ENCODE data around the gene NRG3.

NRG3 gene

DNA sequence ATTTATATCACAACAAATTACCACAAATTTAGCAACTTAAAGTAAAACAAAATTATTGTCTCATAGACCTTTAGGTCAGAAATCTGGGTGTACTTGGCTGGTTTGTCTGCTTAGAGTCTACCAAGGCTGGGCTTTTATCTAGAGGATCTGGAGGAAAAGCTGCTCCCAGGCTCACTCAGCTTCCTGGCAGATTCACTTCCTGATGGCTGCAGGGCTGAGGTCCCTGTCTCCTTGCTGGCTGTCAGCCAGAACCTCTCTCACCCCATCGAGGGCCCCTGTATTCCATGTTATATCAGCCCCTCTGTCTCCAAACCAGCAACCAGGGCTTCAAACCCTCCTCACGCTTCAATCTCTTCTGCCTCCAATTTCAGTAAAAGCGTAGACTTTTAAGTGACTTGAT lies 734.9 kb downstream of the NRG3 start:
- H3K27ac ChIP-seq (ENCODE audit: low read depth, low read length) = no peak overlapping the region
- no peaks in the 10 kb centered on the region for H3K36me3 ChIP-seq (ENCODE audit: insufficient read depth, low read length)
- H3K9ac ChIP-seq (ENCODE audit: low read length) = no peak overlapping the region
- no peaks in the 10 kb centered on the region for H3K4me1 ChIP-seq (ENCODE audit: insufficient read depth, low read length)
- H3K27me3 ChIP-seq (ENCODE audit: control insufficient read depth in 1 of 2, insufficient read depth in 2 of 2, low read length in 2 of 2) = no peaks in the 10 kb centered on the region
- H3K4me3 ChIP-seq (ENCODE audit: low read depth in 1 of 2, low read length in 2 of 2) = no peak overlapping the region
- H3K9me3 ChIP-seq (ENCODE audit: low read length) = no peaks in the 10 kb centered on the region

DNA sequence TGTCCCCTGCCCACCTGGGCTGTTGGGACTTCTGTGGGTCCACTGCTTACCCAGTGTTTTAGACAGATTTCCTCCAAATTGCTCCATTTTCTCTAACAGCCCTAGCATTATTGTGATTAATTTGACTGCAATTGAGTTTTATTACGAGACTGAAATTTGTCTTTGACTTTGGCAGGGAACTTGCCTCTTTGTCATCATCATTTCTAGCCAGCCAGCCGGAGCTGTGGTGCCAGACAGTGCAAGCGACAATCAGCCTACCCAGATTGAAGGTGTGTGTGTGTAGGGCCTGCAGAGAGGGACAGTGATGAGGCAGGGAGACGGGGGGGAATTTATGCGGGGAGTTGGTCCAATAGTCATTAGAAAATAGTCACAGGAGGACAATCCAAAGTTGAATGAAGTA lies 743.0 kb downstream of the NRG3 start:
- Histone ChIP-seq H3K27ac (ENCODE audit: low read depth, low read length) (no peak overlapping the region), H3K4me1 (ENCODE audit: insufficient read depth, low read length) (peaks cover 11% of the 10 kb centered on the region), H3K27me3 (ENCODE audit: control insufficient read depth in 1 of 2, insufficient read depth in 2 of 2, low read length in 2 of 2) (no peaks in the 10 kb centered on the region), H3K9me3 (ENCODE audit: low read length) (no peaks in the 10 kb centered on the region), H3K36me3 (ENCODE audit: insufficient read depth, low read length) (no peaks in the 10 kb centered on the region), H3K9ac (ENCODE audit: low read length) (no peak overlapping the region), H3K4me3 (ENCODE audit: low read depth in 1 of 2, low read length in 2 of 2) (no peak overlapping the region)

DNA sequence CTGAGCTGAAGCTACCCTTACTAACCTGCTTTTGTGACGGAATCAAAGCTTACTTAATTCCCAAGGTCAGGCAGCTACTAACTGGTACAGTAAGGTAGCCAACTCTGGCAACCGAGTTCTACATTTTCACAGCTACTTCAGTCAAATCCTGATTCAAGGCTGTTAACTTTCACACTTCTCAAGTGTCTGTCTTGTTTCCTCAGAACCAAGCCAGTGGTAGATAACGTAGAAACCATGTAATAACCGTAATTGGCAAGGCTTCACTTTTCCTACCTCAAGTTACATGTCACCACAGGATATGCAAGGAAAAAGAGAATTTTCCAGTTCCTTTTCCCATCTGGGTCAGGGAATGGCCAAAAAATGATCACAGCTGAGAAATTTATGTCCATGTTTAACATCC lies 746.7 kb downstream of the NRG3 start:
- H3K27ac ChIP-seq (ENCODE audit: low read depth, low read length) = no peak overlapping the region
- peaks cover 15% of the 10 kb centered on the region for H3K4me1 ChIP-seq (ENCODE audit: insufficient read depth, low read length)
- no peak overlapping the region for H3K9ac ChIP-seq (ENCODE audit: low read length)
- H3K9me3 ChIP-seq (ENCODE audit: low read length) = no peaks in the 10 kb centered on the region
- no peak overlapping the region for H3K4me3 ChIP-seq (ENCODE audit: low read depth in 1 of 2, low read length in 2 of 2)
- no peaks in the 10 kb centered on the region for H3K27me3 ChIP-seq (ENCODE audit: control insufficient read depth in 1 of 2, insufficient read depth in 2 of 2, low read length in 2 of 2)
- no peaks in the 10 kb centered on the region for H3K36me3 ChIP-seq (ENCODE audit: insufficient read depth, low read length)

DNA sequence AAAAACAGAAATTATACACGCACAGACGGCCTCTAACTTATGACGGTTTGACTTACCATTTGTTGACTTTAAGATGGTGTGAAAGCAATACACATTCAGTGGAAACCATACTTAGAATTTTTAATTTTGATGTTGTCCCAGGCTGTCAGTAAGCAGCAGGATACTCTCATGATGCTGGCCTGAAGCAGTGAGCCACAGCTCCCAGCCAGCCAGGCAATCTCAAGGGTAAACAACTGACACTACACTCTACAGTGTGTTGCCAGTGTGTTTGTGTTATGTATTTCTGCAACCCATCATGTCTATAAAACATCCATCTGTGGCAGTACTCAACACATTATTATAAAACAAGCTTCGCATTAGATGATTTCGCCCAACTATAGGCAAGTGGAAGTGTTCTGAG lies 747.5 kb downstream of the NRG3 start:
- Histone ChIP-seq H3K4me1 (ENCODE audit: insufficient read depth, low read length) (peaks cover 15% of the 10 kb centered on the region), H3K9ac (ENCODE audit: low read length) (no peak overlapping the region), H3K36me3 (ENCODE audit: insufficient read depth, low read length) (no peaks in the 10 kb centered on the region), H3K27me3 (ENCODE audit: control insufficient read depth in 1 of 2, insufficient read depth in 2 of 2, low read length in 2 of 2) (no peaks in the 10 kb centered on the region), H3K27ac (ENCODE audit: low read depth, low read length) (no peak overlapping the region), H3K4me3 (ENCODE audit: low read depth in 1 of 2, low read length in 2 of 2) (no peak overlapping the region), H3K9me3 (ENCODE audit: low read length) (no peaks in the 10 kb centered on the region)

DNA sequence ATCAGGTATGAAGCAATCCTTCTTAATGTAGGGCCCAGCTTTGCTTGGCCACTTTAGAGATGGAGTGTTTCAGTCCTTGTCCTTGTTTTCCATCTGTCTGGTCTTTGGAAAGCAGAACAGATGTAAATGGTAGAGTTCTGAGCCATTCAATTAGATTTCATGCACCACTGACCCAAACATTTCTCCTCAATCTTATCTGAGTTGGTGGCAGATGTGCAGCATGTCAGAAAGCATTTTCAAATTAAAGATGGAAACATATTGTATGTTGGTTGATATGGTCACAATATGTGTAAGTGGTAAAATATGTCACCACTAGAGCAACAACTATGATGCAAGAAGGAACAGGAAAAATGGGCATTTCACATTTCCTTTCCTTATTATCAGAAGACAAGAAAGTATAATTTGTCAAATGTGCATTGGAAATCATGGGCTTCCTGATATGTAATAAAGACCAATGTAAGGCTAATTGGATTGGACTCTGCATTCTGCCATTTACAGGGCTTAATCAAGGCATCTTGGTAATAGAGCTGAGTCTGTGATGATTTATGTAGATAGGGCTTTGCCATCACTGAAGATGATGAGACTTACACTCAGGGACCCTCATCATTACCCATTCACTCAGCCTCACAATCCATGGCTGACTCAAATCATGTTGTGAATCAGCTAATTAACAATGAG lies 750.7 kb downstream of the NRG3 start:
- H3K9ac ChIP-seq (ENCODE audit: low read length) = no peak overlapping the region
- no peaks in the 10 kb centered on the region for H3K9me3 ChIP-seq (ENCODE audit: low read length)
- H3K27me3 ChIP-seq (ENCODE audit: control insufficient read depth in 1 of 2, insufficient read depth in 2 of 2, low read length in 2 of 2) = no peaks in the 10 kb centered on the region
- no peak overlapping the region for H3K4me3 ChIP-seq (ENCODE audit: low read depth in 1 of 2, low read length in 2 of 2)
- peaks cover 15% of the 10 kb centered on the region for H3K4me1 ChIP-seq (ENCODE audit: insufficient read depth, low read length)
- H3K27ac ChIP-seq (ENCODE audit: low read depth, low read length) = no peak overlapping the region
- H3K36me3 ChIP-seq (ENCODE audit: insufficient read depth, low read length) = no peaks in the 10 kb centered on the region

DNA sequence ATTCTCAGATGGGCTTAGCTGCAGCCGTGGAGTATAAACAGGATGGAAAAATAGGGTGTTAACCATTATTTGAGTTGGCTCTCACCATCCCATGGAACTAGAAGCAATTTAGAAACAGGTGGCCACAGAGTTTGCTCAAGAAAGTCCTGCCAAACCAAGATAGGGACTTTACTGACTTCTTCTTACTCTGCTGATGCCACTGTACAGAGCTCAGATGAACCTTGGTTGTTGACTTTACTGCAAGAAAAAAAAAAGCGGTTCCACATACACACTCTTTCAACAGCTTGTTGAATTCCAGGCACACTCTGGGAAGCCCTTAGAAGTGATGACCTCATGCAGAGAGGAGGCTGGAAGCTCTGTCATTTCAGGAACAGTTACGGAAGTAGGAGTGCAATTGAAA lies 753.4 kb downstream of the NRG3 start:
- H3K36me3 ChIP-seq (ENCODE audit: insufficient read depth, low read length) = no peaks in the 10 kb centered on the region
- no peak overlapping the region for H3K4me3 ChIP-seq (ENCODE audit: low read depth in 1 of 2, low read length in 2 of 2)
- no peaks in the 10 kb centered on the region for H3K27me3 ChIP-seq (ENCODE audit: control insufficient read depth in 1 of 2, insufficient read depth in 2 of 2, low read length in 2 of 2)
- no peaks in the 10 kb centered on the region for H3K4me1 ChIP-seq (ENCODE audit: insufficient read depth, low read length)
- H3K9me3 ChIP-seq (ENCODE audit: low read length) = no peaks in the 10 kb centered on the region
- H3K9ac ChIP-seq (ENCODE audit: low read length) = no peak overlapping the region
- no peak overlapping the region for H3K27ac ChIP-seq (ENCODE audit: low read depth, low read length)

DNA sequence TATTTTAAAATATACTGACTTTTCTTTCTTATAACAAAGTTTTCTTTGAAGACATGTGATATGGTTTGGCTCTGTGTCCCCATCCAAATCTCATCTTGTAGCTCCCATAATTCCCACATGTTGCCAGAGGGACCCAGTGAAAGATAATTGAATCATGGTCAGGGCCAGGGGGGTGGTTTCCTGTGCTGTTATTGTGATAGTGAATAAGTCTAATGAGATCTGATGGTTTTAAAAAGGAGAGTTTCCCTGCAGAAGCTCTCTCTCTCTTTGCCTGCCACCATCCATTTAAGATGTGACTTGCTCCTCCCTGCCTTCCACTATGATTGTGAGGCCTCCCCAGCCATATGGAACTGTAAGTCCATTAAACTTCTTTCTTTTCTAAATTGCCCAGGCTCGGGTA lies 768.1 kb downstream of the NRG3 start:
- Histone ChIP-seq H3K4me3 (ENCODE audit: low read depth in 1 of 2, low read length in 2 of 2) (no peak overlapping the region), H3K9me3 (ENCODE audit: low read length) (no peaks in the 10 kb centered on the region), H3K4me1 (ENCODE audit: insufficient read depth, low read length) (no peaks in the 10 kb centered on the region), H3K9ac (ENCODE audit: low read length) (no peak overlapping the region), H3K27me3 (ENCODE audit: control insufficient read depth in 1 of 2, insufficient read depth in 2 of 2, low read length in 2 of 2) (no peaks in the 10 kb centered on the region), H3K36me3 (ENCODE audit: insufficient read depth, low read length) (no peaks in the 10 kb centered on the region), H3K27ac (ENCODE audit: low read depth, low read length) (no peak overlapping the region)

DNA sequence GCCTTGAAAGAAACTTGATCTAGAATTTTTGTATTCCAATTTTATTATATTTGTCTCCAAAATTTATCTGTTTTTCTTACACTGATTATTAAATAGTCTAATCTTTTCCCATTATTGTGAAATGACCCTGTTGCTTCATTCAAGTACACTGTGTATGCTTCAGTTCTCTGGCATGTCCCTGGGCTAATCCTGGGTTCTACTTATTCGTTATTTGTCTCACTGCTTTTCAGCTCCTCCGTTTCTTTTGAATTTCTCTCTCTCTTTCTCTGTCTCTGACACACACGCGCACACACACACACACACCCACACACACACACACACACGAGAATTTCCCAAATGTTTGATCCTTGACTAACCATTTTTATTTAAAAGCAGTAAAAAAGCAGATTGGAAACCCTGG lies 768.6 kb downstream of the NRG3 start:
- Histone ChIP-seq H3K27ac (ENCODE audit: low read depth, low read length) (no peak overlapping the region), H3K4me1 (ENCODE audit: insufficient read depth, low read length) (no peaks in the 10 kb centered on the region), H3K4me3 (ENCODE audit: low read depth in 1 of 2, low read length in 2 of 2) (no peak overlapping the region), H3K27me3 (ENCODE audit: control insufficient read depth in 1 of 2, insufficient read depth in 2 of 2, low read length in 2 of 2) (no peaks in the 10 kb centered on the region), H3K36me3 (ENCODE audit: insufficient read depth, low read length) (no peaks in the 10 kb centered on the region), H3K9ac (ENCODE audit: low read length) (no peak overlapping the region), H3K9me3 (ENCODE audit: low read length) (no peaks in the 10 kb centered on the region)

DNA sequence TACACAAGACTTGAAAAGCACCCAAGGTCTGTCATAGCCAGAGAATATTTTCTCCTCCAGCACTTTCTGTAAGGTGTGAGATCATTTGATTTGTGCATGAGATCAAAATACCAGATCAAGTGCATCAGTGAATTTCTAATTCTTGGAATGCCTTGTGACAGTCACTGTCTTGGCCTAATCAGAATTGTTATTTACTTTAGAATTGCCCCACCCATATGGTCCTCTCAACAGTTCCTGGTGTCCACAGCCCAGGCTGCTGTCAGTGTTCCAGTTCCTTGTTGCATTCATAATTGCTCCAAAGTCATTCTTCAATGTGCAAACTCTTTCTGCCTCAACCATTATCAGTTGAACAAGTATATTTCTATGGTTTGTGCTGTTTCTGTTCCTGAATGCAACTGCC lies 770.2 kb downstream of the NRG3 start:
- Histone ChIP-seq H3K36me3 (ENCODE audit: insufficient read depth, low read length) (no peaks in the 10 kb centered on the region), H3K27me3 (ENCODE audit: control insufficient read depth in 1 of 2, insufficient read depth in 2 of 2, low read length in 2 of 2) (no peaks in the 10 kb centered on the region), H3K27ac (ENCODE audit: low read depth, low read length) (no peak overlapping the region), H3K4me3 (ENCODE audit: low read depth in 1 of 2, low read length in 2 of 2) (no peak overlapping the region), H3K9ac (ENCODE audit: low read length) (no peak overlapping the region), H3K9me3 (ENCODE audit: low read length) (no peaks in the 10 kb centered on the region), H3K4me1 (ENCODE audit: insufficient read depth, low read length) (no peaks in the 10 kb centered on the region)

DNA sequence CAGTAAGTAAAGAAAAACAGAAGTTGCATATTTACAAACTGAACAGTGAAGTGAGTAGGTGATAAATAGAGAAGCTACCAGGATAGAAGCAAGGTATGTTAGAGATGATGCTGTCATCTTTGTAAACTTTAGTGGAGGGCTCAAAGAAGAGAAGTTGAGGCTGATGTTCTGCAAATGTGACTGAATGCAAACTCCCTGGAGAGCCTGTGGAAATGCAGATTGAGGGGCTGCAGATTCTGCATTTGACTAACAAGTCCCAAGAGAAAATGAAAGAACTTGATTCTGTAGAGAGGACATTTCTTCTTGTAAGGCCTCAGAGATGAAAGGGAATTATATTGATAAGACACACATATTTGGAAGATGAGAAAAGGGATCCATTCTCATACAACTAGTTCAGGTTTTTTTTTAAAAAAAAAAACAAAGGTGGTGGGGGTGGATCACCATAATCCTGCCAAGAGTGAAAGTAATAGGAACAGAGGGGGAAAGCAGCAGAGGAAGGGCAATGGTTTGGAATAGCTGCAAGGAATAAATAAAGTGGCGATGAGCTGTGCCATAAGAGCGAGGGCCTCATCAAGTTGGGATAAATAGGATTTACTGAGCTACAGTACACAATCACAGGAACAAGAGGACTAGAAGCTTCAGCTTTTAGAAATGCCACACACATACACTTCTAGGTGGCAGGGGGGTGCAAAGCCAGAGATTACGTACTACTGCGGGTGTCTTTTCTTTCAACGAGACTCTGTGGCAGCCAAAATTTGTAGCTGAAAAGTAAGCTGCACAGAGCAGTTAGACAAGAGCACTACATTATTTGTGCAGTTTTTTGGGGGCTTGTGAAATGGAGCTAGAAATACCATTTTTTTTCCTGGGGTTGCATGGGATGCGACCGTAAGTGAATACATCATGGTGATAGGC lies 778.5 kb downstream of the NRG3 start:
- Histone ChIP-seq H3K4me3 (ENCODE audit: low read depth in 1 of 2, low read length in 2 of 2) (no peak overlapping the region), H3K27me3 (ENCODE audit: control insufficient read depth in 1 of 2, insufficient read depth in 2 of 2, low read length in 2 of 2) (no peaks in the 10 kb centered on the region), H3K36me3 (ENCODE audit: insufficient read depth, low read length) (no peaks in the 10 kb centered on the region), H3K9me3 (ENCODE audit: low read length) (no peaks in the 10 kb centered on the region), H3K9ac (ENCODE audit: low read length) (no peak overlapping the region), H3K4me1 (ENCODE audit: insufficient read depth, low read length) (no peaks in the 10 kb centered on the region), H3K27ac (ENCODE audit: low read depth, low read length) (no peak overlapping the region)

DNA sequence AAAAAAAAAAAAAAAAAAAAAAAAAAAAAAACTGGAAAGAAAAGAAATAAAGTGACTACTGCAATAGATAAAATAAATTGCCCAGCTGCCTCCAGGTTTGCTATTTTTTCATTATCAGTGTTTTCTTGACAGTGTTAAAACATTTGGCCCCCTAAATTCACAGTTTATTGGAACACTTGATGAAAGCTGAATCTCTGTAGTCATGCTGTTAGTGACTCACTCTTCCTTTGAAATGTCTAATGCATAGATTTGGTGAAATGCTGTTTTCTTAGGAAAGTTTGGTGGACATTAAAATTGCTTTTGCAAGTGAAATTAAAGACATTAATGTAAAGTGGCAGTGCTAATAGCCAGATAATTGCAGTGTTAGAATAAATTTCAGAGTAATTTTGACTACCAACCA lies 785.2 kb downstream of the NRG3 start:
- Histone ChIP-seq H3K36me3 (ENCODE audit: insufficient read depth, low read length) (no peaks in the 10 kb centered on the region), H3K27me3 (ENCODE audit: control insufficient read depth in 1 of 2, insufficient read depth in 2 of 2, low read length in 2 of 2) (no peaks in the 10 kb centered on the region), H3K9me3 (ENCODE audit: low read length) (no peaks in the 10 kb centered on the region), H3K4me1 (ENCODE audit: insufficient read depth, low read length) (no peaks in the 10 kb centered on the region), H3K9ac (ENCODE audit: low read length) (no peak overlapping the region), H3K27ac (ENCODE audit: low read depth, low read length) (no peak overlapping the region), H3K4me3 (ENCODE audit: low read depth in 1 of 2, low read length in 2 of 2) (no peak overlapping the region)

DNA sequence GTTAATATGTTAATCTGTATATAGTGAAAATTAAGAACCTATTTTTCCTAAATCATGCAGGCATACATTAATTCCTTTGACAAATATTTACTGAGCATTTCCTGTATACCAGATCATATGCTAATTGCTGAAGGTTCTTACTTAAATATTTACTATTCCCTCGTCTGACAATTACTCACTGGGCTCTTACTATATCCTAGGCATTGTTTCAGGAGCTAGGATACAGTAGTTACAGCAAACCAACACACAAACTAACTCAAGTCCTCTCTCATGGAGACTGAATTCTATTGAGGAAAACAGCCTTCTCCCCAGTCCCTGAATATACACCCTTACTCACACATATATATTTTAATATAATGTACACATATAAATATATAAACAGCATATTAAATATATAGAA lies 786.0 kb downstream of the NRG3 start:
- Histone ChIP-seq H3K27me3 (ENCODE audit: control insufficient read depth in 1 of 2, insufficient read depth in 2 of 2, low read length in 2 of 2) (no peaks in the 10 kb centered on the region), H3K36me3 (ENCODE audit: insufficient read depth, low read length) (no peaks in the 10 kb centered on the region), H3K4me1 (ENCODE audit: insufficient read depth, low read length) (no peaks in the 10 kb centered on the region)

More for the DNA sequence above, 786.0 kb downstream of the NRG3 start:
- Histone ChIP-seq H3K9me3 (ENCODE audit: low read length) (no peaks in the 10 kb centered on the region), H3K27ac (ENCODE audit: low read depth, low read length) (no peak overlapping the region), H3K4me3 (ENCODE audit: low read depth in 1 of 2, low read length in 2 of 2) (no peak overlapping the region), H3K9ac (ENCODE audit: low read length) (no peak overlapping the region)
